Left ventricle myocardium inferior (tissue), 1 donor: ENCODE measurements around the gene VCX2. TPM values are rescaled to one million over a fixed set of nuclear protein-coding genes. Genes with fewer than 3 reads are reported as not detected.
"Not testable (repeated sequence)": the region's sequence is repeated elsewhere in the genome, so short reads cannot be mapped to it uniquely, and the experiment has no call there.

Source experiments
- DNase-seq: peaks from one replicate; pipeline ENCODE4 v3.0.0-alpha.2; 2020
- H3K27ac ChIP-seq: fragments of 200-600 bp; replicated peaks from 2 replicates; pipeline ENCODE4 v1.8.0; 2021
- H3K27me3 ChIP-seq: fragments of 200-600 bp; 2 replicates; pipeline ENCODE4 v1.8.0; 2021; ENCODE audit warnings: low read depth
- H3K36me3 ChIP-seq: fragments of 200-600 bp; 2 replicates; pipeline ENCODE4 v1.8.0; 2021
- H3K4me1 ChIP-seq: fragments of 200-600 bp; 2 replicates; pipeline ENCODE4 v1.8.0; 2021
- H3K4me3 ChIP-seq: fragments of 200-600 bp; 2 replicates; pipeline ENCODE4 v1.8.0; 2021; ENCODE audit warnings: mild to moderate bottlenecking, moderate library complexity
- H3K9me3 ChIP-seq: fragments of 200-600 bp; replicated peaks from 2 replicates; pipeline ENCODE4 v1.8.0; 2021
- intact Hi-C: fragments of 100-400 bp; cut with micrococcal nuclease; formaldehyde crosslinking; loops from one replicate; pipeline ENCODE4 v1.11.0; 2022
- total RNA-seq: library from RNA; stranded (reverse); fragmentation: NEBNext Ultra II Directional; extraction: Animal tissue kit (Norgen Biotek cat#: 25700); gene quantifications from one replicate; pipeline ENCODE4 v1.2.1, GENCODE V29; 2021
- TF ChIP-seq, protein P1 (sequence below): fragments of 200-600 bp; IDR thresholded peaks from 2 replicates; pipeline ENCODE4 v1.8.0; 2021; ENCODE audit warnings: antibody characterized with exemption, mild to moderate bottlenecking, borderline replicate concordance
- donor health status: DM: no; HTN: yes; CAD: no; lungs with severe emphysema.

VCX2 gene
- total RNA-seq, 1 donor from 2014 or later, result not detected

DNA sequence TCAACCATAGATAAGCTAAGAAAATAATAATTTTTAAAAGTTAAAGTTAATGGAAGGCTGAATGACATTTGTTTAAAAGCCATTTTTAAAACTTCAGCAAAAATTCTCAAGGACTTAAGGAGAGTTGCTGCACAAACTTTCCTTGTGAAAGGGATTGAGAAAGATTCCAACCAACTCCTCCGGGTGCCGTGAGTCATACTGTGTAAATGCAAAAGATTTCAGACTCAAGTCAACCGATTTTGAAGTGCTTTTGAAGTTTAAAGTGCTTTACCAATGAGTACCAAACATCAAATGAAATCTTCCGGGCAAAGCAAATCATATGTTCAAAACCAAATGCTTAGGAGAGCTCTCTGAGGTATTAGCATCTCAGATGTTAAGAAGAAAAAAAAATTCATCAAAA, 31.4 kb downstream of the VCX2 start:
- H3K36me3 ChIP-seq, result no peaks in the 10 kb centered on the region
- intact Hi-C loops, result no loop called here
- no peak overlapping the region for H3K4me3 ChIP-seq
- no peaks in the 10 kb centered on the region for H3K27me3 ChIP-seq
- no peak overlapping the region for H3K27ac ChIP-seq
- no peaks in the 10 kb centered on the region for H3K9me3 ChIP-seq
- TF ChIP-seq, protein P1, sequence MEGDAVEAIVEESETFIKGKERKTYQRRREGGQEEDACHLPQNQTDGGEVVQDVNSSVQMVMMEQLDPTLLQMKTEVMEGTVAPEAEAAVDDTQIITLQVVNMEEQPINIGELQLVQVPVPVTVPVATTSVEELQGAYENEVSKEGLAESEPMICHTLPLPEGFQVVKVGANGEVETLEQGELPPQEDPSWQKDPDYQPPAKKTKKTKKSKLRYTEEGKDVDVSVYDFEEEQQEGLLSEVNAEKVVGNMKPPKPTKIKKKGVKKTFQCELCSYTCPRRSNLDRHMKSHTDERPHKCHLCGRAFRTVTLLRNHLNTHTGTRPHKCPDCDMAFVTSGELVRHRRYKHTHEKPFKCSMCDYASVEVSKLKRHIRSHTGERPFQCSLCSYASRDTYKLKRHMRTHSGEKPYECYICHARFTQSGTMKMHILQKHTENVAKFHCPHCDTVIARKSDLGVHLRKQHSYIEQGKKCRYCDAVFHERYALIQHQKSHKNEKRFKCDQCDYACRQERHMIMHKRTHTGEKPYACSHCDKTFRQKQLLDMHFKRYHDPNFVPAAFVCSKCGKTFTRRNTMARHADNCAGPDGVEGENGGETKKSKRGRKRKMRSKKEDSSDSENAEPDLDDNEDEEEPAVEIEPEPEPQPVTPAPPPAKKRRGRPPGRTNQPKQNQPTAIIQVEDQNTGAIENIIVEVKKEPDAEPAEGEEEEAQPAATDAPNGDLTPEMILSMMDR, result no peak
- no peak for DNase-seq
- no peaks in the 10 kb centered on the region for H3K4me1 ChIP-seq

DNA sequence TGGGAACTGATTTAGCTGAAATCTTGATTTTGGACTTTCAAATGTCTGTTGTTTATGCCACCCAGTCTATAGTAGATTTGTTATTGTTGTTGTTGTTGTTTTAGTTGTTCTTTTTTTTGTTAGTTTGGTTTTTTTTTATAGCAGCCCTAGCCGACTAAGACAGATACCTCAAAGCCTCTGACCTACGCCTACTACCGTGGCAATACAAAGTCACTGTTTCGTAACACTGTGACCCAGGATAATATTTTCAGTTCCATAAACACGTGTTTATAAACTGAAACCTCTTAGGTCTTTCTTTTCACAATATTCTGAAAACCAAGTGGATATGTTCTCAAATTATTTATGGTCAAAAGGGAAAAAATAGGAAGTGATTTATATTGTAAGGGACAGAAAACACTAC, 32.8 kb downstream of the VCX2 start:
- Histone ChIP-seq H3K27ac (no peak overlapping the region), H3K27me3 (no peaks in the 10 kb centered on the region), H3K9me3 (no peaks in the 10 kb centered on the region), H3K36me3 (no peaks in the 10 kb centered on the region), H3K4me3 (no peak overlapping the region), H3K4me1 (no peaks in the 10 kb centered on the region)
- TF ChIP-seq, protein P1, result no peak
- intact Hi-C loops, result no loop called here
- DNase-seq, result no peak

DNA sequence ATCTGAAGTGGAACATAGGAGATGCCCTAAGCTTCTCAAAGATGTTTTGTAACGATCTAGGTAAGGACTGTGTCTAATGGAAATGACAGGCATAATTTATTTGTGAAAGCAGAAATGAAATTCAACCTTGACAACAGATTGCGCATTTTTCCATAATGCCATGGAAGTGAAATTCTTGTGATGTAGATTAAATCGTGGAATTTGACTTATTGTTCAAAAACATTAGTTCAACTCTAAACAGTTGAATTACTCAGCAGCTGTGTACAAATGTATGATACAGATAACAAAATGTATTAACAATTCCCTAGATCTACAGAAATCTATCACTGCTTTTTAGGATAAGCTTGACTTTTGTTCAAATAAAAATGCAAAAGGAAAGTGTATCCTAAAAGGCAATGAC, 44.4 kb downstream of the VCX2 start:
- no peaks in the 10 kb centered on the region for H3K9me3 ChIP-seq
- no peak overlapping the region for H3K27ac ChIP-seq
- no peaks in the 10 kb centered on the region for H3K36me3 ChIP-seq
- no peaks in the 10 kb centered on the region for H3K4me1 ChIP-seq
- no peaks in the 10 kb centered on the region for H3K27me3 ChIP-seq
- TF ChIP-seq, protein P1, result no peak
- intact Hi-C loops, result no loop called here
- DNase-seq, result no peak
- no peak overlapping the region for H3K4me3 ChIP-seq

DNA sequence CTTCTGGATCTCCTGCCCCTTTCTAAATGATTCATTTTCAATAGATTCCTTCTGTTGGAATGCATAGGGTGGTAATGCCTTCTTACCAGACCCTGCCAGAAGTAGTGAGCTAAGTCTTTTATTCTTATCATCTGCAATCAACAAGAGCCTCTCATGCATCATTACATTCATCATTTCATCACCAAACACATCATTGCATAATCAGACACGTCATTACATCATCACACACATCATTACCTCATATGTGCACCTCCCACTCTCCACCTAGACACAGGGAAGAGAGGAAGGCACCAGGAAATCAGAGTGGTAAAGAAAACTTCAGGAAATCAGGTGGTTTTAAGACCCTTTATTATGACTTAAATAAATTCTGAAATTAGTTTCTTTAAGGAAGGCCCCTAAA, 45.0 kb downstream of the VCX2 start:
- Histone ChIP-seq H3K36me3 (no peaks in the 10 kb centered on the region), H3K27ac (no peak overlapping the region), H3K9me3 (no peaks in the 10 kb centered on the region), H3K4me3 (no peak overlapping the region), H3K4me1 (no peaks in the 10 kb centered on the region), H3K27me3 (no peaks in the 10 kb centered on the region)
- intact Hi-C loops, result no loop called here
- no peak for DNase-seq
- TF ChIP-seq, protein P1, result no peak

DNA sequence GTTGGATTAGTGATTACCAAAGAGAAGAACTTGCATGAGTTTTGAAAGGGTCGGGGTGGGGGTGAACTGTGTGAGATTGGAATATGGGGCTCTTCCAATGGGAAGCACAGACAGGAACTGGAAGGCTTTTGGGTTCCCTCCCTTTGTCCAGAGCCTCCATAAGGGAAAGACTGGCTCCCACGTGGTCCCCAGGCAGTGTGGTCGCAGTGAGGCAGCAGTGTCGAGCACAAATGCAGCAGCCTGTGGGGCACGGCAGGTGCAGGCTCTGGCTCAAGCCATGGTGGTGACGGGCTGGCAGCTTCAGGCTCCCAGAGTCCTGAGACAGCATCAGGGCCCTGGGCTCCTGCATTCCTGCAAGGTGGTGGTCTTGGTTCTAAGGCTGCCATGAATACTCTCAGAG, 45.5 kb downstream of the VCX2 start:
- DNase-seq, result no peak
- intact Hi-C loops, result no loop called here
- TF ChIP-seq, protein P1, result no peak

DNA sequence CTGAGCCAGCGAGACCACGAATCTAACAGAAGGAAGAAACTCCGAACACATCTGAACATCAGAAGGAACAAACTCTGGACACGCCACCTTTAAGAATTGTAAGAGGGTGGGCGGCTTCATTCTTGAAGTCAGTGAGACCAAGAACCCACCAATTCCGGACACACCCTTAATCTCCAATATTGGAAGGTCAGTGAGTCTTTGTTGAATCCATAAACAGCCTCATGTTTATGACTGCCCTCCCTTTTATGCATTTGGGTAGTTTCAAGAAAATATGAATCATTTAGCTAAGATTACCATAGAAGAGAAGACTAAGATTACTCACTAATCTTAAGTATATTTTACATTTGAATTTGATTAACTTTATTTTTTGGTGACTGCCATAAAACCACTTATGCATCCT, 48.5 kb downstream of the VCX2 start:
- no peak for DNase-seq
- Histone ChIP-seq H3K27ac (no peak overlapping the region), H3K36me3 (no peaks in the 10 kb centered on the region), H3K9me3 (no peaks in the 10 kb centered on the region), H3K27me3 (no peaks in the 10 kb centered on the region), H3K4me3 (no peak overlapping the region), H3K4me1 (no peaks in the 10 kb centered on the region)
- TF ChIP-seq, protein P1, result no peak
- intact Hi-C loops, result no loop called here

More for the DNA sequence above, 45.5 kb downstream of the VCX2 start:
- Histone ChIP-seq H3K36me3 (no peaks in the 10 kb centered on the region), H3K27ac (no peak overlapping the region), H3K4me3 (no peak overlapping the region), H3K4me1 (no peaks in the 10 kb centered on the region), H3K9me3 (no peaks in the 10 kb centered on the region), H3K27me3 (no peaks in the 10 kb centered on the region)

DNA sequence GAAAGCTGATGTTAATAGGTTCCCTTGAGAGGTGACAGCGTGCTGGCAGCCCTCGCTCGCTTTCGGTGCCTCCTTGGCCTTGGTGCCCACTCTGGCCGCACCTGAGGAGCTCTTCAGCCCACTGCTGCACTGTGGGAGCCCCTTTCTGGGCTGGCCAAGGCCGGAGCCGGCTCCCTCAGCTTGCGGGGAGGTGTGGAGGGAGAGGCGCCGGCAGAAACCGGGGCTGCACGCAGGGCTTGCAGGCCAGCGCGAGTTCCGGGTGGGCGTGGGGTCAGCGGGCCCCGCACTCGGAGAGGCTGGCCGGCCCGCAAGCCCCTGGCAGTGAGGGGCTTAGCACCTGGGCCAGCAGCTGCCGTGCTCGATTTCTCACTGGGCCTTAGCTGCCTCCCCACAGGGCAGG, 49.7 kb downstream of the VCX2 start:
- DNase-seq, H3K27me3 ChIP-seq, H3K4me1 ChIP-seq, H3K4me3 ChIP-seq, intact Hi-C loops, H3K27ac ChIP-seq, H3K36me3 ChIP-seq, H3K9me3 ChIP-seq: not testable (repeated sequence)
